Left lung (tissue), 10 donors: Measurements from ENCODE around the gene LMBR1. TPM values are rescaled to one million over a fixed set of nuclear protein-coding genes. Genes with fewer than 3 reads are reported as not detected.

Experiments used
- ATAC-seq: fragments of 200-7000 bp; cut with Tn5 transposase; one replicate; pipeline ENCODE4 v1.9.1; 2020; ENCODE audit warnings: moderate library complexity
- DNase-seq, 4 donors: peaks; one replicate each; pipeline ENCODE4 v3.0.0-alpha.2; 2013 to 2020
- H3K27ac ChIP-seq, 2 donors: fragments of 200-600 bp; sonication (generic) in 1 of 2; one replicate each; pipeline versions ENCODE4 v1.5.0 to v1.8.0; 2020 to 2021
- H3K27me3 ChIP-seq, 2 donors: fragments of 200-600 bp; sonication (generic) in 1 of 2; one replicate each; pipeline versions ENCODE4 v1.5.0 to v1.8.0; 2020 to 2021
- H3K36me3 ChIP-seq, 2 donors: fragments of 200-600 bp; sonication (generic) in 1 of 2; one replicate each; pipeline versions ENCODE4 v1.5.0 to v1.8.0; 2020 to 2021
- H3K4me1 ChIP-seq, 2 donors: fragments of 200-600 bp; one replicate each; pipeline ENCODE4 v1.8.0; 2021
- H3K4me3 ChIP-seq, 2 donors: fragments of 200-600 bp; sonication (generic) in 1 of 2; one replicate each; pipeline versions ENCODE4 v1.5.0 to v1.8.0; 2020 to 2021; ENCODE audit warnings: mild to moderate bottlenecking in 1 of 2
- H3K9me3 ChIP-seq, 2 donors: fragments of 200-600 bp; sonication (generic) in 1 of 2; one replicate each; pipeline versions ENCODE4 v1.5.0 to v1.8.0; 2020 to 2021
- intact Hi-C, 2 donors: fragments of 100-400 bp; cut with DNase I; formaldehyde crosslinking; loops; one replicate each; pipeline versions ENCODE4 v1.11.2 to v1.14.2; 2022
- polyA plus RNA-seq, 6 donors: library from polyadenylated mRNA; unstranded; fragments of 120-200 nt; gene quantifications; one replicate each; pipeline ENCODE4 v1.2.1, GENCODE V29; 2013; ENCODE audit not compliant: insufficient read length in 6 of 6
- total RNA-seq, 2 donors: library from RNA; stranded (reverse); fragmentation: NEBNext Ultra II Directional; extraction: Animal tissue kit (Norgen Biotek cat#: 25700); gene quantifications; one replicate each; pipeline ENCODE4 v1.2.1, GENCODE V29; 2021
- TF ChIP-seq, protein P1 (sequence below), 2 donors: fragments of 200-600 bp; sonication (generic) in 1 of 2; IDR thresholded peaks; one replicate each; pipeline versions ENCODE4 v1.5.0 to v1.8.0; 2021; ENCODE audit warnings: antibody characterized with exemption in 2 of 2
- donor health status: DM: no; HTN: yes; CAD: no.
- donor health status: DM: no; HTN: no; CAD: no.

The LMBR1 gene
- total and polyA plus RNA-seq, 8 donors: 54.7 to 71.1 (median 63.9) TPM

DNA sequence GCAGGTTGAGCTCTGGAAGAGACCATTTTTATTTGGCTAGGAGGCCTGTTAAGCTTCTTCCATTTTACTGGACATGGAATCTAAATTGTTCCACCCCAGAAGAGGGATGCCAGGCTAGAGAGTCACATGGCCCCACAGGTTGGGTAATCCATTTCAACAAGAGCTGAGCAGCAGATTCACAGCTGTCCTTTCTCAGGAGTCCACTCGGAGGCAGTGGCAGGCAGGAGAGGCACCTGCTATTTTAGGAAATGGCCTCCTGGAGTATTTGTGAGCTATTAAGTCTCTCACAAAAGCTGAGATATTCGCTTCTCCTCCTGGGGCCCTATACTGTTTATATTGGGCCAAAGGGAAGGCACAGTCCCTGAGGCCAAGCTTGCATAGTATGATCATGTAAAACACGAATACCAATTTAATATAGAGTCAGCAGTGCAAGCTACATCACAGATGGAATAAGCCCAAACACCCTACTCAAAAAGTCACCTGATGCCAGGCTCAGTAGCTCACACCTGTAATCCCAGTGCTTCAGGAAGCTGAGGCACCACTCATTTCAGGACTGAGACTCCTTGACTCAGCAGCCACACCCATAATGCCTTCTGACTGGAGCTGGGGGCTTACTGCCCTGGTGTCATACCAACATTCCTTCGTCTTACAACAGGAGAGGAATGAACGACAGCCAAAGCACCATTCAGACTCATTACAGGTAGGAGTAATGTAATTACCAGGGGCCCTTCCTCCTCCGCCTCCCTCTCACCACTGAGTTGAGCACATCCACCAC lies 124.1 kb downstream of the LMBR1 start:
- Histone ChIP-seq H3K4me3 (no peak overlapping the region), H3K27me3 (no peaks in the 10 kb centered on the region), H3K36me3 (no peaks in the 10 kb centered on the region), H3K27ac (peak overlapping the region in 1 of 2 donors; percentile 21), H3K9me3 (no peaks in the 10 kb centered on the region), H3K4me1 (no peaks in the 10 kb centered on the region)
- intact Hi-C loops: no loop called here
- peak in 2 of 4 donors; percentile 5 to 41 for DNase-seq
- TF ChIP-seq, protein P1, sequence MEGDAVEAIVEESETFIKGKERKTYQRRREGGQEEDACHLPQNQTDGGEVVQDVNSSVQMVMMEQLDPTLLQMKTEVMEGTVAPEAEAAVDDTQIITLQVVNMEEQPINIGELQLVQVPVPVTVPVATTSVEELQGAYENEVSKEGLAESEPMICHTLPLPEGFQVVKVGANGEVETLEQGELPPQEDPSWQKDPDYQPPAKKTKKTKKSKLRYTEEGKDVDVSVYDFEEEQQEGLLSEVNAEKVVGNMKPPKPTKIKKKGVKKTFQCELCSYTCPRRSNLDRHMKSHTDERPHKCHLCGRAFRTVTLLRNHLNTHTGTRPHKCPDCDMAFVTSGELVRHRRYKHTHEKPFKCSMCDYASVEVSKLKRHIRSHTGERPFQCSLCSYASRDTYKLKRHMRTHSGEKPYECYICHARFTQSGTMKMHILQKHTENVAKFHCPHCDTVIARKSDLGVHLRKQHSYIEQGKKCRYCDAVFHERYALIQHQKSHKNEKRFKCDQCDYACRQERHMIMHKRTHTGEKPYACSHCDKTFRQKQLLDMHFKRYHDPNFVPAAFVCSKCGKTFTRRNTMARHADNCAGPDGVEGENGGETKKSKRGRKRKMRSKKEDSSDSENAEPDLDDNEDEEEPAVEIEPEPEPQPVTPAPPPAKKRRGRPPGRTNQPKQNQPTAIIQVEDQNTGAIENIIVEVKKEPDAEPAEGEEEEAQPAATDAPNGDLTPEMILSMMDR (IDR thresholded peaks at IDR 0.05): no peak
- ATAC-seq: peak; percentile 88

DNA sequence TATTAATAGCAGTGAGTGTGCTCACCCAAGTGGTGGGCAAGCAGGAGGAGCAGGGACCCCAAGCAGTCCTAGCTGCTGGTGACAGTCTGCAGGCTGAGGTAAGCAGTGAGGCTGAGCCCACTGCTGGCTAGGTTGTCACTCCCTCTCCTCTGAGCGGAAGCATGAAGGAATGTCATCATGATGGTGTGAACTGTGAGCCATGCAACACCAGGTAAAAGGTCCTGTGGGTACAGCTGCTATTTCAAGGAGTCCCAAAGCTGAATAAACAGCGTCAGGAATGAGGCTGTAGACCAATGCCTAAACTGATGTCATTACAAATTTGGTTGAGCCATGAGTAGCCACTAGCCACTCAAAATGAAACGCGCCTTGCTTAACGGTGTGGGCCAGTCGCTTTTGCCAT lies 126.3 kb downstream of the LMBR1 start:
- H3K4me3 ChIP-seq: no peak overlapping the region
- no peaks in the 10 kb centered on the region for H3K9me3 ChIP-seq
- H3K36me3 ChIP-seq: peaks cover 0 to 2% of the 10 kb centered on the region in 2 donors
- no peak overlapping the region for H3K27ac ChIP-seq
- no peak for DNase-seq
- H3K4me1 ChIP-seq: no peaks in the 10 kb centered on the region
- no peak for ATAC-seq
- TF ChIP-seq, protein P1 (IDR thresholded peaks at IDR 0.05): no peak
- intact Hi-C loops: no loop called here
- no peaks in the 10 kb centered on the region for H3K27me3 ChIP-seq

DNA sequence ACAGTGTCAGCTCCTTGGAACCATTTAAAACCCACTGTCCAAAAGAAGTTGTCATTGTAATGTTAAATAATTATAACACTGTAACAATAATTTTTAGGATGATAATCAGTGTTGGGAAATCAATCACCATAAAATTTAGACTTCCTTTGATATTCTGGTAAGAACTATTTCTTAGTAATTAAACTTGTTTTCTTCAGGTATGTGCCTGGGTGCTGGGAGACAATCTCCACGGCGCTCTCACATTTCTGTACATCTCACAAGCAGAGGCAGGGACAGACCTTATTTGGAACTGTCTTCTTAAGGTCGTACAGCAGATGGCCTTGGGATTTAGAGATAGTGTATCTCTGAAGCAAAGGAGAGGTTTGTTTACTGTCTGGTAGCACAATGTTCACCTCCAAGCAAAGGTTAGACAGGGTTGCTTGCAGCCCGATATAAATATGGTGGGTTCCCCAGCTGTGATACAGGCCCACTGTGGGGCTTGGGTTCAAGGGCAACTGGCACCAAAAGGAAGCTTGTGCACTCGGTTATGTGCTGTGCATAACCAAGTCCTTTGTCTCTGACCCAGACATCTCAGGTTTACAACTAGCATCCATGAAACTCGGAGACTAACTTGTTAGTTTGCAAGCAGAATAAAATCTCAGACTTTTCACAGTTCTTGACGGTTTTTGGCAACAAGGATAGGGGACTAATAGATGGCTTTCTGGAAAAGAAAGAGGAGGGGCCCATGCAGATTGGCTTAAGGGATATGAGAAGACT lies 126.9 kb downstream of the LMBR1 start:
- intact Hi-C loops: no loop called here
- Histone ChIP-seq H3K4me1 (no peaks in the 10 kb centered on the region), H3K27me3 (no peaks in the 10 kb centered on the region), H3K9me3 (no peaks in the 10 kb centered on the region), H3K4me3 (no peak overlapping the region), H3K27ac (no peak overlapping the region), H3K36me3 (peaks cover 0 to 4% of the 10 kb centered on the region in 2 donors)
- TF ChIP-seq, protein P1 (IDR thresholded peaks at IDR 0.05): no peak
- ATAC-seq: no peak
- DNase-seq: no peak

DNA sequence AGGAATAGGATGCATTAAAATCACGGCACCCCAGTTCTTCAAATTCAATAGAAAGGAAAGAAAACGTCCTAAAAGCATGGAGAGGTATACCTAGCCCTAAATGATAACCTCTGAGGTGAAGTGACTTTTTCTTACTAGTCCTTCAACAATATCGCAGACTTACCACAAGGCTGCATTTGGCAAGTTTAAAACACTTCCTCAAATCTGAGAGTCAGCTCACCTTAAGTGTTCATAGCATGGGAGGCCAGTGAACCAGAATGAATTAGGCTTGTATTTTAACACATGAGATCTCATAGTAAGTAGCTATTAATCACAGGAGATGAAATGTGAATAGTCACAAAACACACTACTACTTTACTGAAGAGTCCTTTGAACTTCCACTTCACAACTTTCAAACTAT lies 128.2 kb downstream of the LMBR1 start:
- ATAC-seq: peak; percentile 28

More for the DNA sequence above, 128.2 kb downstream of the LMBR1 start:
- Histone ChIP-seq H3K4me3 (no peak overlapping the region), H3K4me1 (no peaks in the 10 kb centered on the region), H3K9me3 (no peaks in the 10 kb centered on the region), H3K27ac (no peak overlapping the region), H3K27me3 (no peaks in the 10 kb centered on the region), H3K36me3 (peaks cover 0 to 4% of the 10 kb centered on the region in 2 donors)
- TF ChIP-seq, protein P1 (IDR thresholded peaks at IDR 0.05): no peak
- DNase-seq: no peak
- intact Hi-C loops: no loop called here
